ENCODE data around the gene SLC35F1. TPM values are rescaled to one million over a fixed set of nuclear protein-coding genes. Genes with fewer than 3 reads are reported as not detected.

The SLC35F1 gene
- total and polyA plus RNA-seq, 3 donors from 2014 or later, result 1.4 to 1.8 (median 1.6) TPM

DNA sequence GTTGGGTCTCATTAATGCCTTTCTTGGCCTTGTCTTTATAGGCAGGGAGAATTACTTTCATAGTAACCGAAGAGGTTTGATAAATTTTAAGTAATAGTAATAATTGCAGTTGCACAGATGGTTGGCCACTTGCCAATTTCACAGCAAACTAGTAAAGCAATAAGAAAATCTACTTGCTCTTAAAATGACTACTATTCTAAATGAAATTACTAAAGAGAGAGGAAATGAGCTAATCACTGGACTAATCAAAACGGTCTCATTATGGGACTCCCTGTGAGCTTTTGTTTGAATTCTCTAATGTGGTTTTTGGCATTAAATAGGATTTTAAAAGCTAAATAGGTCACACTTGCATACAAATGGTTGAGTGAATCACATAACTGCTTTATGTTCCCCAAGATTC is 413.6 kb downstream of the SLC35F1 start:
- peak overlapping the region in 1 of 2 donors; percentile 32 for H3K27ac ChIP-seq
- no peak for TF ChIP-seq POLR2A (IDR thresholded peaks at IDR 0.05)
- TF ChIP-seq CTCF (IDR thresholded peaks at IDR 0.05), result no peak
- no peak for DNase-seq
- H3K27me3 ChIP-seq, result no peaks in the 10 kb centered on the region
- intact Hi-C loops (cut with DNase I; ENCODE audit: low total_unique reads), result no loop called here
- H3K9me3 ChIP-seq, result no peaks in the 10 kb centered on the region
- H3K36me3 ChIP-seq (ENCODE audit: low read depth, missing control alignments), result no peaks in the 10 kb centered on the region
- 44 to 55% methylated on average over 2 of the region's 2 CpGs for WGBS, 2 donors
- H3K4me3 ChIP-seq, result no peak overlapping the region
- H3K4me1 ChIP-seq, result peaks cover 10% of the 10 kb centered on the region

- intact Hi-C loops (cut with DNase I; ENCODE audit: low total_unique reads), result no loop called here
- Histone ChIP-seq H3K4me1 (peaks cover 5% of the 10 kb centered on the region), H3K4me3 (no peak overlapping the region), H3K9me3 (no peaks in the 10 kb centered on the region), H3K36me3 (ENCODE audit: low read depth, missing control alignments) (no peaks in the 10 kb centered on the region), H3K27ac (no peak overlapping the region), H3K27me3 (no peaks in the 10 kb centered on the region)
- 83 to 85% methylated on average over 5 of the region's 5 CpGs for WGBS, 2 donors
- no peak for DNase-seq
- no peak for TF ChIP-seq POLR2A (IDR thresholded peaks at IDR 0.05)
- no peak for TF ChIP-seq CTCF (IDR thresholded peaks at IDR 0.05)
Measured at GRCh38 chr6:118324116-118324515, 417.1 kb downstream of the SLC35F1 start.

- 83 to 87% methylated on average over 10 of the region's 10 CpGs for WGBS, 2 donors
- no peak for DNase-seq
- intact Hi-C loops (cut with DNase I; ENCODE audit: low total_unique reads), result no loop called here
- Histone ChIP-seq H3K36me3 (ENCODE audit: low read depth, missing control alignments) (no peaks in the 10 kb centered on the region), H3K9me3 (no peaks in the 10 kb centered on the region), H3K4me3 (no peak overlapping the region), H3K27me3 (no peaks in the 10 kb centered on the region), H3K27ac (no peak overlapping the region), H3K4me1 (peaks cover 5% of the 10 kb centered on the region)
- TF ChIP-seq POLR2A (IDR thresholded peaks at IDR 0.05), result no peak
- no peak for TF ChIP-seq CTCF (IDR thresholded peaks at IDR 0.05)
Measured at GRCh38 chr6:118325220-118325860, 418.3 kb downstream of the SLC35F1 start.

DNA sequence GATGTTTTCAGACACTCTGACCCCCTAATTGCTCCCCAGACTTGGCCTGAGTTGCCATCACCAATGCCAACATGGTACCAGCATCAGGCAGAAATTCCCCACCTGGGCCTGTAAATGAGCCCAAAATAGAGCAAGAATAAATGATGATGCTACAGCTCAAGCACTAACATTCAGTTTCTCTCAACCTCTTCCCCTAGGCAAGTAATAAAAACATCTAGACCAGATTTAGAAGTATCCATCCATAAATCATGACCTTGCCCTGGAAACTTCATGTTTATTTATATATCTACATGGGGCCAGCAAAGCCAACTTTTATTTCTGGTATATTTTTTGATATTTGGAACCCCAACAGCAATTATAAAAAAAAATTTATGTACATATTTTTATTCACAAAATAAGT is 419.6 kb downstream of the SLC35F1 start:
- intact Hi-C loops (cut with DNase I; ENCODE audit: low total_unique reads), result no loop called here
- Histone ChIP-seq H3K4me1 (no peaks in the 10 kb centered on the region), H3K27me3 (no peaks in the 10 kb centered on the region), H3K27ac (no peak overlapping the region), H3K36me3 (ENCODE audit: low read depth, missing control alignments) (no peaks in the 10 kb centered on the region), H3K9me3 (no peaks in the 10 kb centered on the region), H3K4me3 (no peak overlapping the region)
- DNase-seq, result no peak
- TF ChIP-seq CTCF (IDR thresholded peaks at IDR 0.05) (no peak), POLR2A (IDR thresholded peaks at IDR 0.05) (no peak)

GRCh38 chr6:118327237-118327636 is 420.2 kb downstream of the SLC35F1 start:
- Histone ChIP-seq H3K4me1 (no peaks in the 10 kb centered on the region), H3K27me3 (no peaks in the 10 kb centered on the region), H3K27ac (no peak overlapping the region), H3K9me3 (no peaks in the 10 kb centered on the region), H3K36me3 (ENCODE audit: low read depth, missing control alignments) (no peaks in the 10 kb centered on the region), H3K4me3 (no peak overlapping the region)
- intact Hi-C loops (cut with DNase I; ENCODE audit: low total_unique reads), result no loop called here
- TF ChIP-seq CTCF (IDR thresholded peaks at IDR 0.05) (no peak), POLR2A (IDR thresholded peaks at IDR 0.05) (no peak)
- DNase-seq, result no peak

Measured in testis (tissue), 3 donors.